Lower leg skin (tissue), 3 donors: ENCODE data around the gene RAB40AL.

ENCODE experiments used
- CTCF ChIP-seq, 3 donors: fragments of 450-650 bp; IDR thresholded peaks; one replicate each; pipeline ENCODE4 v1.5.1; 2016; ENCODE audit warnings: antibody characterized with exemption in 3 of 3, mild to moderate bottlenecking in 3 of 3, moderate library complexity in 2 of 3
- POLR2A ChIP-seq, 2 donors: fragments of 450-650 bp; IDR thresholded peaks; one replicate each; pipeline ENCODE4 v1.6.1; 2016 to 2017; ENCODE audit warnings: antibody characterized with exemption in 2 of 2, mild to moderate bottlenecking in 1 of 2, moderate library complexity in 1 of 2

GRCh38 chrX:102892103-102892502, 45.0 kb upstream of the RAB40AL start:
- TF ChIP-seq POLR2A (IDR thresholded peaks at IDR 0.05) = no peak
- TF ChIP-seq CTCF (IDR thresholded peaks at IDR 0.05) = no peak
